GM12878 (cell line): ENCODE data around the gene MCMBP. TPM values are rescaled to one million over a fixed set of nuclear protein-coding genes. Genes with fewer than 3 reads are reported as not detected.

Experiments
- ATAC-seq: fragments of 200-7000 bp; cut with Tn5 transposase; 3 replicates; pipeline ENCODE4 v1.9.1; 2020; ENCODE audit warnings: mild to moderate bottlenecking, moderate library complexity
- BruUV-seq: library from RNA; stranded (reverse); fragments of 400-500 nt; replicated peaks from 2 replicates; lab custom pipeline; 2021; lab: Mats Ljungman, UMichigan
- CTCF ChIA-PET: fragments of 300-600 bp; sonication (Branson Sonifier 250); formaldehyde crosslinking; extraction: SDS; loops from one replicate; lab custom pipeline; 2021; ENCODE audit warnings: inconsistent platforms; lab: Yijun Ruan, JAX
- POLR2A ChIA-PET: fragments of 350-600 bp; formaldehyde crosslinking; extraction: SDS; loops from one replicate; lab custom pipeline; 2021; ENCODE audit warnings: inconsistent platforms; lab: Charles Lee
- RAD21 ChIA-PET: fragments of 300-600 bp; sonication (Branson Sonifier 250); formaldehyde crosslinking; loops from one replicate; lab custom pipeline; 2023; ENCODE audit warnings: antibody characterized with exemption; ENCODE audit not compliant: unreplicated experiment; lab: Charles Lee
- SMC1A ChIA-PET: fragments of 300-600 bp; sonication (Branson Sonifier 250); formaldehyde crosslinking; loops from one replicate; lab custom pipeline; 2023; ENCODE audit not compliant: unreplicated experiment, uncharacterized antibody; lab: Charles Lee
- DNase-seq: peaks from one replicate; pipeline ENCODE4 v3.0.0-alpha.2; 2011; ENCODE audit warnings: low read depth, low spot score
- FAIRE-seq: peaks from 3 replicates; lab custom pipeline; 2011; peaks lifted over from hg19 to GRCh38; lab: Jason Lieb, UNC
- H2AFZ ChIP-seq: 2 replicates; pipeline ENCODE4 v1.6.0; 2011; ENCODE audit warnings: low read depth, low read length, control low read depth; ENCODE audit not compliant: control insufficient read depth
- H3K27ac ChIP-seq: 2 replicates; pipeline ENCODE4 v1.5.1; 2011; ENCODE audit warnings: control low read depth; ENCODE audit not compliant: control insufficient read depth, insufficient read depth
- H3K27me3 ChIP-seq, 2 experiments: replicated peaks in 1 of 2; 2 replicates each; pipeline versions ENCODE4 v1.6.0 to v1.6.1; 2011; ENCODE audit warnings: low read length in 1 of 2; ENCODE audit not compliant: control insufficient read depth in 2 of 2, insufficient read depth in 2 of 2
- H3K36me3 ChIP-seq, 2 experiments: 2 replicates each; pipeline ENCODE4 v1.5.1; 2011; ENCODE audit warnings: low read length in 1 of 2; ENCODE audit not compliant: control insufficient read depth in 2 of 2, insufficient read depth in 2 of 2
- H3K4me1 ChIP-seq: 2 replicates; pipeline ENCODE4 v1.6.1; 2011; ENCODE audit warnings: mild to moderate bottlenecking, low read length, moderate library complexity, mixed read lengths; ENCODE audit not compliant: control insufficient read depth, insufficient read depth
- H3K4me2 ChIP-seq: 2 replicates; pipeline ENCODE4 v1.6.0; 2011; ENCODE audit warnings: control low read depth; ENCODE audit not compliant: control insufficient read depth, insufficient read depth
- H3K4me3 ChIP-seq: fragments of 200-600 bp; sonication (generic); 2 replicates; pipeline ENCODE4 v1.5.1; 2016
- H3K79me2 ChIP-seq: 2 replicates; pipeline ENCODE4 v1.6.0; 2011; ENCODE audit warnings: low read length; ENCODE audit not compliant: control insufficient read depth, insufficient read depth
- H3K9ac ChIP-seq: 2 replicates; pipeline ENCODE4 v1.8.0; 2011; ENCODE audit warnings: low read length, control low read depth, mixed read lengths; ENCODE audit not compliant: control insufficient read depth, insufficient read depth
- H3K9me3 ChIP-seq: replicated peaks from 3 replicates; pipeline ENCODE4 v1.5.1; 2011; ENCODE audit warnings: mild to moderate bottlenecking, low read length; ENCODE audit not compliant: control insufficient read depth, insufficient read depth
- H4K20me1 ChIP-seq: 2 replicates; pipeline ENCODE4 v1.6.0; 2011; ENCODE audit not compliant: control insufficient read depth, insufficient read depth
- ASH2L ChIP-seq: fragments of 300-600, 200-600 bp; sonication (generic); IDR thresholded peaks from 2 replicates; pipeline ENCODE4 v1.6.1; 2017; ENCODE audit warnings: low read depth, mild to moderate bottlenecking, borderline replicate concordance
- BACH1 ChIP-seq: fragments of 450-650 bp; IDR thresholded peaks from 2 replicates; pipeline ENCODE4 v1.6.1; 2017; ENCODE audit warnings: mild to moderate bottlenecking, borderline replicate concordance
- JUND ChIP-seq: IDR thresholded peaks from 2 replicates; pipeline ENCODE4 v1.6.1; 2012; ENCODE audit warnings: low read depth, mild to moderate bottlenecking, low read length, improper control_type of control experiment, moderate library complexity
- MYC ChIP-seq: IDR thresholded peaks from 2 replicates; pipeline ENCODE4 v1.6.1; 2011; ENCODE audit warnings: mild to moderate bottlenecking, low read length, moderate library complexity, inconsistent platforms; ENCODE audit not compliant: insufficient read depth, insufficient replicate concordance, insufficient read length, severe bottlenecking
- NR2F1 ChIP-seq: fragments of 450-650 bp; conservative IDR thresholded peaks from 2 replicates; pipeline ENCODE4 v1.6.1; 2017; ENCODE audit warnings: mild to moderate bottlenecking
- RELA ChIP-seq: fragments of 450-650 bp; IDR thresholded peaks from 2 replicates; pipeline ENCODE4 v1.8.0; 2014; ENCODE audit warnings: borderline replicate concordance; ENCODE audit not compliant: partially characterized antibody
- RUNX3 ChIP-seq: IDR thresholded peaks from 2 replicates; pipeline ENCODE4 v1.6.1; 2012; ENCODE audit warnings: low read length, inconsistent platforms
- SREBF1 ChIP-seq: IDR thresholded peaks from 2 replicates; pipeline ENCODE4 v1.6.1; 2012; ENCODE audit warnings: mild to moderate bottlenecking, low read length
- TCF12 ChIP-seq: IDR thresholded peaks from 2 replicates; pipeline ENCODE4 v1.6.1; 2011; ENCODE audit warnings: low read depth, mild to moderate bottlenecking, low read length
- YY1 ChIP-seq: IDR thresholded peaks from 2 replicates; pipeline ENCODE4 v1.6.1; 2011; ENCODE audit warnings: low read depth, mild to moderate bottlenecking, low read length
- WGBS: methylation state at CpG from one replicate; pipeline ENCODE4 v1.1.6; 2016; ENCODE audit warnings: low lambda C conversion rate; ENCODE audit not compliant: insufficient replicate concordance, insufficient coverage; ENCODE audit errors: missing lambda C conversion rate; 5-methylcytosine and 5-hydroxymethylcytosine counted together
- in situ Hi-C: fragments of 300-500 bp; cut with MboI; formaldehyde crosslinking; loops from 9 replicates; pipeline ENCODE4 v1.14.3; 2018; ENCODE audit warnings: mixed read lengths
- intact Hi-C: fragments of 100-400 bp; cut with micrococcal nuclease; formaldehyde crosslinking; loops from one replicate; pipeline ENCODE4 v1.14.2; 2022; ENCODE audit not compliant: unreplicated experiment
- polyA plus RNA-seq, 11 experiments: library from polyadenylated mRNA; depleted of rRNA in 4 of 11; unstranded in 6 of 11; stranded (reverse) in 5 of 11; fragments of >200 nt; fragmentation: Nextera tagmentation in 4 of 11; fragmentation: Illumina TruSeq in 1 of 11; extraction: Ambion mirVana in 4 of 11; extraction: Trizol in 1 of 11; gene quantifications; 1 replicate in 1 of 11; 2 replicates in 10 of 11; pipeline versions ENCODE4 v1.2.1 to v1.2.3, GENCODE V29; 2011 to 2016; ENCODE audit warnings: inconsistent platforms in 2 of 11, missing spikeins in 2 of 11, low read depth in 1 of 11
- total RNA-seq, 4 experiments: library from RNA; depleted of rRNA in 3 of 4; stranded (reverse); fragments of >200 nt in 3 of 4; fragmentation: Illumina TruSeq in 1 of 4; extraction: Trizol in 1 of 4; gene quantifications; 2 replicates each; pipeline versions ENCODE4 v1.2.1 to v1.2.3, GENCODE V29; 2013 to 2021
- TF ChIP-seq, protein P1 (sequence below): fragments of 450-650 bp; formaldehyde crosslinking; IDR thresholded peaks from 2 replicates; pipeline ENCODE4 v1.4.0; 2020; ENCODE audit warnings: mild to moderate bottlenecking, moderate library complexity
- TF ChIP-seq, protein P2 (sequence below): fragments of 450-650 bp; formaldehyde crosslinking; IDR thresholded peaks from 2 replicates; pipeline ENCODE4 v1.5.0; 2022; ENCODE audit warnings: mild to moderate bottlenecking, missing genetic modification characterization

Gene MCMBP
- total and polyA plus RNA-seq, 10 of the 15 experiments (the other 5 are each of a cell fraction or from before 2014, with no cell fraction given), result 7.6 to 93.1 (median 75.7) TPM

DNA sequence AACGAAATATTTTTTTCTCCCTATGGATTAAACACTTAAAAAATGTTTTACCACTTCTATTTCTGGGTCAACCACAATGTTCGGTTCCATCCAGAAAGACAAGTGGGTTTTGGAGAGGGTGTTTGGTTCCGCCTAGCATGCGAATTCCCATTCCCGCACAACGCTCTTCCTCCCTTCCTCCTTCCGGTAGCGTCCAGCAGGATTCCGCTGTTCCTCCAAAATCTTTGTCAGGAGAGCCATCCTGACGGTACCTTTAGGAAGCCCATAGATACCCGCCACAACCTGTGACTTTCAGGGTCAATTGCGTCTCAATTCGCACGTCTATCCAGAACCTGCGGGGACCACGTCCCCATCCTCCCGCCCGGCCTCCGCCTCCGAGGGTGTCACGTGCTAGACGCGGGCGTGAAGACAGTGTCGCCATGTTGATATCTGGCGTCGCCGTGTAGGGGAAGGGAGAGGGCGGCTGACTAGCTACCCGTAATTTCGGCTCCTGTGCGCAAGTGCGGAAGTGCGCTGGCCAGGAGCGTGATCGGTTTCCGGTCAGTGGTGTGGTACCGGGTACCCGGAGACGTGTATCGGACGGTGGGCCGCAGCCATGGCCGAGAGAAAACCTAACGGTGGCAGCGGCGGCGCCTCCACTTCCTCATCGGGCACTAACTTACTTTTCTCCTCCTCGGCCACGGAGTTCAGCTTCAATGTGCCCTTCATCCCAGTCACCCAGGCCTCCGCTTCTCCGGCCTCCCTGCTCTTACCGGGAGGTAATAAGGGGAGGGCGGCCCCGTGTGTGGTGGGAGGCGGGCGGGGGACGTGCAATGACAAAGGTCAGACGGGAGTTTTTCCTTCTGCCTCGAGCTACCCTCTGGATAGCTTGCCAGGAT is 19.8 kb upstream of the MCMBP start, which contains the start of gene SEC23IP:
SEC23IP (plus strand) TSS at position 543 of the 878 bp plus-strand sequence; CDS start at position 596, 53 bp downstream.
- 1% methylated on average over 56 of the region's 61 CpGs for WGBS
- Histone ChIP-seq H3K9ac (peak within 1 kb of the TSS; percentile 76), H3K9me3 (no peaks in the 10 kb centered on the region; the same call in 2 of the 3 replicates), H3K27ac (peak within 1 kb of the TSS; percentile 64), H2AFZ (peak within 1 kb of the TSS; percentile 97), H3K4me1 (no peaks in the 10 kb centered on the region), H3K36me3 (no peaks in the 10 kb centered on the region), H4K20me1 (no peaks in the 10 kb centered on the region), H3K27me3 (no peaks in the 10 kb centered on the region), H3K4me2 (peak within 1 kb of the TSS; percentile 83), H3K4me3 (peak within 1 kb of the TSS; percentile 80), H3K79me2 (peaks cover 47% of the 10 kb centered on the region)
- DNase-seq (peak; percentile 93), ATAC-seq (peak; percentile 98), FAIRE-seq (peak; percentile 84)
- ChIA-PET POLR2A (interaction anchor here (0.5 to 5.5 kb wide), 5 partner anchors 9 to 147 kb away, joined by 3 to 69 read pairs (median 4); partner anchors contain the start of gene MCMBP), SMC1A (interaction anchor here (0.6 to 1.5 kb wide), 11 partner anchors 9 to 319 kb away, joined by 3 to 11 read pairs (median 3); partner anchors contain the start of gene MCMBP), CTCF (interaction anchor here (1.9 to 4.5 kb wide), 2 partner anchors 21 to 142 kb away, joined by 9 to 33 read pairs; partner anchors contain the start of gene MCMBP), RAD21 (interaction anchor here (0.6 to 2.1 kb wide), 5 partner anchors 20 to 649 kb away, joined by 3 to 23 read pairs (median 3); partner anchors contain the start of gene MCMBP)
- intact Hi-C loops, result loop anchor here (1.0 kb wide), 1 partner anchor 19 kb away; no protein-coding TSS in a partner anchor
- TSS peak; percentile 97 for BruUV-seq
- in situ Hi-C loops, result no loop called here
- TF ChIP-seq RELA, result peak; percentile 66
- peak; percentile 41; the same call in 1 of the 2 replicates for TF ChIP-seq TCF12
- peak; percentile 46; the same call in 1 of the 2 replicates for TF ChIP-seq RUNX3
- TF ChIP-seq SREBF1, result no peak
- TF ChIP-seq, protein P1, sequence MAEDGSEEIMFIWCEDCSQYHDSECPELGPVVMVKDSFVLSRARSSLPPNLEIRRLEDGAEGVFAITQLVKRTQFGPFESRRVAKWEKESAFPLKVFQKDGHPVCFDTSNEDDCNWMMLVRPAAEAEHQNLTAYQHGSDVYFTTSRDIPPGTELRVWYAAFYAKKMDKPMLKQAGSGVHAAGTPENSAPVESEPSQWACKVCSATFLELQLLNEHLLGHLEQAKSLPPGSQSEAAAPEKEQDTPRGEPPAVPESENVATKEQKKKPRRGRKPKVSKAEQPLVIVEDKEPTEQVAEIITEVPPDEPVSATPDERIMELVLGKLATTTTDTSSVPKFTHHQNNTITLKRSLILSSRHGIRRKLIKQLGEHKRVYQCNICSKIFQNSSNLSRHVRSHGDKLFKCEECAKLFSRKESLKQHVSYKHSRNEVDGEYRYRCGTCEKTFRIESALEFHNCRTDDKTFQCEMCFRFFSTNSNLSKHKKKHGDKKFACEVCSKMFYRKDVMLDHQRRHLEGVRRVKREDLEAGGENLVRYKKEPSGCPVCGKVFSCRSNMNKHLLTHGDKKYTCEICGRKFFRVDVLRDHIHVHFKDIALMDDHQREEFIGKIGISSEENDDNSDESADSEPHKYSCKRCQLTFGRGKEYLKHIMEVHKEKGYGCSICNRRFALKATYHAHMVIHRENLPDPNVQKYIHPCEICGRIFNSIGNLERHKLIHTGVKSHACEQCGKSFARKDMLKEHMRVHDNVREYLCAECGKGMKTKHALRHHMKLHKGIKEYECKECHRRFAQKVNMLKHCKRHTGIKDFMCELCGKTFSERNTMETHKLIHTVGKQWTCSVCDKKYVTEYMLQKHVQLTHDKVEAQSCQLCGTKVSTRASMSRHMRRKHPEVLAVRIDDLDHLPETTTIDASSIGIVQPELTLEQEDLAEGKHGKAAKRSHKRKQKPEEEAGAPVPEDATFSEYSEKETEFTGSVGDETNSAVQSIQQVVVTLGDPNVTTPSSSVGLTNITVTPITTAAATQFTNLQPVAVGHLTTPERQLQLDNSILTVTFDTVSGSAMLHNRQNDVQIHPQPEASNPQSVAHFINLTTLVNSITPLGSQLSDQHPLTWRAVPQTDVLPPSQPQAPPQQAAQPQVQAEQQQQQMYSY (CRISPR knock-in tag), result 0 out of 2 replicates have a peak, but pooled peaks have one; percentile 27
- peak; percentile 32; the same call in 1 of the 2 replicates for TF ChIP-seq BACH1
- peak; percentile 64 for TF ChIP-seq NR2F1
- TF ChIP-seq, protein P2, sequence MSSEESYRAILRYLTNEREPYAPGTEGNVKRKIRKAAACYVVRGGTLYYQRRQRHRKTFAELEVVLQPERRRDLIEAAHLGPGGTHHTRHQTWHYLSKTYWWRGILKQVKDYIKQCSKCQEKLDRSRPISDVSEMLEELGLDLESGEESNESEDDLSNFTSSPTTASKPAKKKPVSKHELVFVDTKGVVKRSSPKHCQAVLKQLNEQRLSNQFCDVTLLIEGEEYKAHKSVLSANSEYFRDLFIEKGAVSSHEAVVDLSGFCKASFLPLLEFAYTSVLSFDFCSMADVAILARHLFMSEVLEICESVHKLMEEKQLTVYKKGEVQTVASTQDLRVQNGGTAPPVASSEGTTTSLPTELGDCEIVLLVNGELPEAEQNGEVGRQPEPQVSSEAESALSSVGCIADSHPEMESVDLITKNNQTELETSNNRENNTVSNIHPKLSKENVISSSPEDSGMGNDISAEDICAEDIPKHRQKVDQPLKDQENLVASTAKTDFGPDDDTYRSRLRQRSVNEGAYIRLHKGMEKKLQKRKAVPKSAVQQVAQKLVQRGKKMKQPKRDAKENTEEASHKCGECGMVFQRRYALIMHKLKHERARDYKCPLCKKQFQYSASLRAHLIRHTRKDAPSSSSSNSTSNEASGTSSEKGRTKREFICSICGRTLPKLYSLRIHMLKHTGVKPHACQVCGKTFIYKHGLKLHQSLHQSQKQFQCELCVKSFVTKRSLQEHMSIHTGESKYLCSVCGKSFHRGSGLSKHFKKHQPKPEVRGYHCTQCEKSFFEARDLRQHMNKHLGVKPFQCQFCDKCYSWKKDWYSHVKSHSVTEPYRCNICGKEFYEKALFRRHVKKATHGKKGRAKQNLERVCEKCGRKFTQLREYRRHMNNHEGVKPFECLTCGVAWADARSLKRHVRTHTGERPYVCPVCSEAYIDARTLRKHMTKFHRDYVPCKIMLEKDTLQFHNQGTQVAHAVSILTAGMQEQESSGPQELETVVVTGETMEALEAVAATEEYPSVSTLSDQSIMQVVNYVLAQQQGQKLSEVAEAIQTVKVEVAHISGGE (CRISPR knock-in tag), result no peak
- peak; percentile 100 for TF ChIP-seq YY1
- TF ChIP-seq MYC, result peak; percentile 36
- no peak for TF ChIP-seq JUND
- TF ChIP-seq ASH2L, result 0 out of 2 replicates have a peak, but pooled peaks have one; percentile 10
